ENCODE results near the gene FN1.

DNA sequence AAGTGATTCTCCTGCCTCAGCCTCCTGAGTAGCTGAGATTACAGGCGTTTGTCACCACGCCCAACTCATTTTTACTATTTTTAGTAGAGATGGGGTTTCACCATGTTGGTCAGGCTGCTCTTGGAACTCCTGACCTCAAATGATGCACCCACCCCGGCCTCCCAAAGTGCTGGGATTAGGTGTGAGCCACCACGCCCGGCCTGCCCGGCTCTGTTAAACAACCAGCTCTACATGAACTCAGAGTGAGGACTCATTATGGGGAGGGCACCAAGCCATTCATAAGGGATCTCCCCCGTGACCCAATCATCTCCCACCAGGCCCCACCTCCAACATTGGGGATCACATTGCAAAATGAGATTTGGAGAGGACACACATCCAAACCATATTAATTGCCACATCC is 115.2 kb downstream of the FN1 start:
- TF ChIP-seq, protein P1, sequence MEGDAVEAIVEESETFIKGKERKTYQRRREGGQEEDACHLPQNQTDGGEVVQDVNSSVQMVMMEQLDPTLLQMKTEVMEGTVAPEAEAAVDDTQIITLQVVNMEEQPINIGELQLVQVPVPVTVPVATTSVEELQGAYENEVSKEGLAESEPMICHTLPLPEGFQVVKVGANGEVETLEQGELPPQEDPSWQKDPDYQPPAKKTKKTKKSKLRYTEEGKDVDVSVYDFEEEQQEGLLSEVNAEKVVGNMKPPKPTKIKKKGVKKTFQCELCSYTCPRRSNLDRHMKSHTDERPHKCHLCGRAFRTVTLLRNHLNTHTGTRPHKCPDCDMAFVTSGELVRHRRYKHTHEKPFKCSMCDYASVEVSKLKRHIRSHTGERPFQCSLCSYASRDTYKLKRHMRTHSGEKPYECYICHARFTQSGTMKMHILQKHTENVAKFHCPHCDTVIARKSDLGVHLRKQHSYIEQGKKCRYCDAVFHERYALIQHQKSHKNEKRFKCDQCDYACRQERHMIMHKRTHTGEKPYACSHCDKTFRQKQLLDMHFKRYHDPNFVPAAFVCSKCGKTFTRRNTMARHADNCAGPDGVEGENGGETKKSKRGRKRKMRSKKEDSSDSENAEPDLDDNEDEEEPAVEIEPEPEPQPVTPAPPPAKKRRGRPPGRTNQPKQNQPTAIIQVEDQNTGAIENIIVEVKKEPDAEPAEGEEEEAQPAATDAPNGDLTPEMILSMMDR (conservative IDR thresholded peaks at IDR 0.05 in 1 of 2, IDR thresholded peaks at IDR 0.05 in 1 of 2; ENCODE audit: extremely low read depth in 1 of 2, insufficient read depth in 1 of 2, low read depth in 1 of 2, low read length in 2 of 2) = no peak
- TF ChIP-seq EZH2 (IDR thresholded peaks at IDR 0.05; ENCODE audit: borderline replicate concordance, low read length) = no peak

Measured in mammary epithelial cell (primary cell).